ENCODE data around the gene PRODH.
"Not testable (repeated sequence)": the region's sequence is repeated elsewhere in the genome, so short reads cannot be mapped to it uniquely, and the experiment has no call there.

PRODH gene, protein sequence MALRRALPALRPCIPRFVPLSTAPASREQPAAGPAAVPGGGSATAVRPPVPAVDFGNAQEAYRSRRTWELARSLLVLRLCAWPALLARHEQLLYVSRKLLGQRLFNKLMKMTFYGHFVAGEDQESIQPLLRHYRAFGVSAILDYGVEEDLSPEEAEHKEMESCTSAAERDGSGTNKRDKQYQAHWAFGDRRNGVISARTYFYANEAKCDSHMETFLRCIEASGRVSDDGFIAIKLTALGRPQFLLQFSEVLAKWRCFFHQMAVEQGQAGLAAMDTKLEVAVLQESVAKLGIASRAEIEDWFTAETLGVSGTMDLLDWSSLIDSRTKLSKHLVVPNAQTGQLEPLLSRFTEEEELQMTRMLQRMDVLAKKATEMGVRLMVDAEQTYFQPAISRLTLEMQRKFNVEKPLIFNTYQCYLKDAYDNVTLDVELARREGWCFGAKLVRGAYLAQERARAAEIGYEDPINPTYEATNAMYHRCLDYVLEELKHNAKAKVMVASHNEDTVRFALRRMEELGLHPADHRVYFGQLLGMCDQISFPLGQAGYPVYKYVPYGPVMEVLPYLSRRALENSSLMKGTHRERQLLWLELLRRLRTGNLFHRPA

DNA sequence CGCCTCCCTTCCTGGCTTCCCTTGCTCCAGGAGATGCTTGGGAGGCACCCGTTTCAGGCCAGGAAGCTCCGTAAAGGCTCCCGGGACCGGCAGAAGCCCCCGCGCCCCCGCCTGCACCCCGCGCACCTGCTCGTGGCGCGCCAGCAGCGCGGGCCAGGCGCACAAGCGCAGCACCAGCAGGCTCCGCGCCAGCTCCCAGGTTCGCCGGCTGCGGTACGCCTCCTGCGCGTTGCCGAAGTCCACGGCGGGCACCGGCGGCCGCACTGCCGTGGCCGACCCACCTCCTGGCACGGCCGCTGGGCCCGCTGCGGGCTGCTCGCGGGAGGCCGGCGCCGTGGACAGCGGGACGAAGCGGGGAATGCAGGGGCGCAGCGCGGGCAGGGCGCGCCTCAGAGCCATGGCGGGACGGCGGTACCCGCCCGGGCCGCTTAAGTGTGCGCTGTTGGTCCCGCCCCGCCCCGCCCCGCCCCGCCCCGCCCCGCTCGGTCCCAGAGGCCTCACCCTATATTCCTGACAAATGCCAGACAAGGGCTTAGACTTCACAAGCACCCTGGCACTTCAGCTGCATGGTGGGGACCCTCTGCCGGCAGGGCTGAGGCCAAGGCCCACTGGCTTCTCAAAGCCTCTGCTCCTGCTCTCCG, at the start of gene PRODH:
Gene PRODH, minus strand, starts transcription at position 405 of the 641 bp plus-strand sequence. Its CDS starts 6 bp downstream, at position 399.
- no peak for DNase-seq

DNA sequence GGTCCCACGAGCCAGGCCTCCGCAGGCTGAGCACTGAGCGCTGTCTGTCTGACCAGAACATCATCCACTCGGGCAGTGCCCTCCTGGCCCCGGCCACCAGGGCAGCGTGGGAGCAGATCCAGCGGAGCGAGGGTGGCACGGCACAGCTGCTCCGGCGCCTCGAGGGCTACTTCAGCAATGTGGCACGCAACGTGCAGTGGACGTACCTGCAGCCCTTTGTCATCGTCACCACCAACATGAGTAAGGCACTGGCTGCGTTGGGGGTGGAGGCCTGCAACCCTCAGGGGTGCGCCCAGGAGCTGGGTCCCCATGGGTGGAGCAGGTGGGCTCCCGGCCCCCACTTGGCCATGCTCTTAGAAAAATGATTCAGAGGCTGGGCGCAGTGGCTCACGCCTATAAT, 49.7 kb upstream of the PRODH start:
- no peak for DNase-seq

GRCh38 chr22:18984564-18984963, 48.5 kb upstream of the PRODH start:
- no peak for DNase-seq

DNA sequence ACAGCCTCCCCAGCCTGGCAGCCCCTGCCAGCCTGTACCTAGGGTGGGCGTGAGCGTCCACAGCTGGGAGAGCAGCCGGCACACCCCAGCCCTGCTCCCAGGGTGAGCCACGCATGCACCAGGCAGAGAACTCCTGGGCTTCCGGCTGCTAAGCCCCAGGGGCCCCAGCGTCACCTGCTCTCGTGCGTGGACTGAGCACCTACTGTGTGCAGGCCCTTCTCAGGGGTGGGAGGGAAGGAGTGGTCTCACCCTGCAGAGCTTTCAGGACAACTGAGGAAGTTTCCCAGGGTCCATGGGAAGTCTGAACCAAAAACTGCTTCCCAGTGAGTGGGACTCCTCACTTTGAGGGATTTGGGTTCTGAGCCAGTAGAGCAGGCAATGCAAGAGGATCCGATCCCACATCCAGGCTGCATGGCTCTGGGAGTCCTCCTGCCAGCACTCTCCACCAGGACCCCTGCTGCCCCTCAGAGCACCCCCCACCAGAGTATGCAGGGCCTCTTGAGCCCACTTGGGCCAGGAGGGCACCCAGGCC, 47.1 kb upstream of the PRODH start:
- DNase-seq: no peak

- no peak for DNase-seq
Measured at GRCh38 chr22:18980829-18981228, 44.7 kb upstream of the PRODH start.

- no peak for DNase-seq
Measured at GRCh38 chr22:18979957-18980356, 43.9 kb upstream of the PRODH start.

DNA sequence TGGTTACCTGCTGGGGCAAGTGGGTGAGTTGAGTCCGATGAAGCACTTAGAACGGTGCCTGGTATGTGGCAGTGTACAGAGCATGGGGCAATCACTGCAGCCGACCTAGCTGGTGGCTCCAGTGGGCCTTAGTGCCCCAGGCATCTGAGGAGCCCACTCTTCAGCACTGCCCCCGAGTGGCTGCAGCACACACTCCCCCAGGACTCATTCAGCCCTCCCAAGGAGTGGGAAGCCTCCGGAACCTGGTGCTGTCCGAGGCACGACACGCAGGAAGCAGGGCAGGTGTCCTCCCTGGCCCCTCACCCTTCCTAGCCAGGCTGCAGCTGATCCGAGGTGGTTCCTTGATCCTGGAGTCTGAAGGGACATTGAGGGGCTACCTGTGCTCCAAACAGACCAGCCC, 42.4 kb upstream of the PRODH start:
- DNase-seq: no peak

GRCh38 chr22:18977824-18978425, 41.8 kb upstream of the PRODH start:
- DNase-seq: no peak

GRCh38 chr22:18976197-18976751, 40.2 kb upstream of the PRODH start:
- DNase-seq: no peak

GRCh38 chr22:18975434-18976196, 39.5 kb upstream of the PRODH start:
- DNase-seq: no peak

- DNase-seq: no peak
Measured at GRCh38 chr22:18974477-18975180, 38.5 kb upstream of the PRODH start.

DNA sequence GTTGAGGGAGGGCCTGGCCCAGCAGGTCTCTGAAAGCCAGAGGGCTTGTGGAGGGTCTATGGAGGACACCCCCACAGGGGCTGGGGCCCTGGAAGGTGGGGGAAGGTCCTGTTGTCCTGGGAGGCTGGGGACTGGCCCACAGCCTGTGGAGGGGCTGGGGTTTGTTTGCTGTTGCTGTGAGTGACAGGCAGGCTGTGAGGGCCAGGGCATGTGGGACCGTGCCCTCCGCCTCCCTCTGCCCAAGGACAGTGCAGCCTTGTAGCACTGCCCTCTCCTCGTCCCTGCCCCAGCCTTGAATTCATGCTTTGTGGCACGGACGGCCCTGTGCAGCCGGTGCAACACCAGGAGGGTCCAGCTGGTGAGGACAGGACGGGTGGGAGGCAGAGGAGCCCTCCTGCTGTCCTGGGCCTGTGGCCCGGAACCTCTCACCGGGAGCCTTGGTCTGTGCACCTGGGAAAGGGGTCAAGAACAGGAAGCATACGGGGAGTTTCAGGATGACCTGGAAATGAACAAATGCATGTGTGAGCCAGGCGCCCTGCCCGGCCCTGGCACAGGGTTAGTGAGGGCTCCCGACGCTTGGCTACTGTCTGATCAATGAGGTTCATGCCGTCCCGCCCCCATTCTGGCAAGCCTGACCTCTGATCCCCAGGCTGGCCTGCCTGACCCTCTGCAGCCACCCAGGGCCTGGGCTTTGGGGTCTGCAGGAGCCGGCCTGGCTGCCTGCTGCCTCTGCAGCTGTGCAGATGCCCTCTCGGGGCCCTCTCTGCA, 37.4 kb upstream of the PRODH start:
- DNase-seq: no peak

DNA sequence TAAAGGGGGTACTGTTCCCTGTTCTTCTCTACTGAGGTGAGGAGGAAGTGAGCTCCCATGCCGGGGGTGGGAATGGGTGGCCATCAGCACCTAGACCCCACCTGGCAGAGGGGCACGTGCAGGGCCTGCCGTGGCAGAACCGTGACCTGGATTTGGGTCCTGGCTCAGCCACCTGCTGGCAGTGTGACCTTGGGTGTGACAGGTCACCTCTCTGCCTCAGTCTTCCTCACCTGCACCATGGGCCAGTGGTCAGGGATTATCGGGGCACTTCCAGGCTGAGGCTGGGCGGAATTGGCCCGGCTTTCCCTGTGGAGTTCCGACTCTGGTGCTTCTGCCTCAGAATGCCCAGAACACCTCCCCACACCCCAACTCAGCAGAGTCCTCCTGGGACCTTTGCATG, 36.5 kb upstream of the PRODH start:
- not testable (repeated sequence) for DNase-seq

- not testable (repeated sequence) for DNase-seq
Measured at GRCh38 chr22:18972029-18972428, 35.9 kb upstream of the PRODH start.

DNA sequence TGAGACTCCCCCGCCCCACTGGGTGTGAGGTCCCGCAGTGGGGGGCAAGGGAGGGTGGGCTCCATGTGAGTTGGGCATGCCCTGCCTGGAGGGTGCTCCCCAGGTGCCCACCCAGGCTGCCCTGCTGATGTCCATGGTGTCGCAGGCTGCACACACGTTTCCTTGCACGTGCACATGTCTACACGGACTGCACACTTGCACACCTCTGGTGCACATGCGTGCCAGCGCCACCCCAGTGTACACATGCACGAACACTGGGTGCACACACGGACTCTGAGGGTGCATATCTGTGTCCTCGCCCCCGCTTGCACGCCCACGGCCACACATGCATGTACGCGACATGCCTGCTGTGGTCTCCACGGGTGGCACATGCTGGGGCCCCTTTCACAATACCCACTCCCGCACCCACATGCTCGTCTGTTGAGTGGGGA, 35.2 kb upstream of the PRODH start:
- no peak for DNase-seq

- no peak for DNase-seq
Measured at GRCh38 chr22:18970948-18971315, 34.8 kb upstream of the PRODH start.

- no peak for DNase-seq
Measured at GRCh38 chr22:18970176-18970947, 34.3 kb upstream of the PRODH start.

DNA sequence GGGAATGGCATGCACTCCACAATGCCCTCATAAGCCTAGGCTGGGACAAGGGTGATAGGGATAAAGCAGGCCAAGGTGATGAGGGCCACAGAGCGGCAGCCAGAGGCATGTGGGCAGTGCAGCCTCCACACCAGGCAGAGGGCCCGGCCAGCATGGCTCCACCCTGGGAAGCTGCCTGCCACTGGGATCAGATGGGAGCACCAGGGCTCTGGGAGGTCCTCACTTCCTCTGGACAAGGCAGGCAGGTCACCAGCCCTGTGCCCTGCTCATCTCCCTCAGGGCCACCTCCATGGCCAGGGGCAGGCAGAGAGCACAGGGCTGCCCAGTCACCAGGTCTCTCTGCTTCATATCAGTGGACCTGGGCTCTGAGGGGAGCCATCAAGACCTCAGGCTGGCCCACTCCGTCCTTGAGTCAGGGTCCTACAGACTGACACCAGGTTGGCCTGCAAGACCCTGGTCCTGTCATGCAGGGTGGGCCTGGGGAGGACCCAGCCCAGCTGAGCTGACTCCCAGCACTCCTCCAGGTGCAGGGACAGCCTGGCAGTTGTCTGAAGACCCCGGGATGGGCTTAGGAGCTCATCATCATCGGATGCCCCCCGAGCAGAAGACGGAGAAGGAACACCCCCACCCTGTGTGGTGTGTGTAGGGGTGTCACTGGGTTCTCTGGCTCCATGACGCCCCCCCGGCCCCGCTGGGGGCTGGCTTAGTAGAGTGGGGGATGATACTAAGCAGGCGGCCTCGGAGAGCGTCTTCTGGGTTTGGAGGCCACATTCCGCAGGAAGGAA, 33.3 kb upstream of the PRODH start:
- DNase-seq: not testable (repeated sequence)

All from stimulated activated CD4-positive, alpha-beta T cell treated with anti-CD3 and anti-CD28 coated beads, Interleukin-12 subunit alpha, Interleukin-12 subunit beta, amount 100 ng/mL, for 4 hours (primary cell).